Measurements from ENCODE around the gene AMOTL1.

DNA sequence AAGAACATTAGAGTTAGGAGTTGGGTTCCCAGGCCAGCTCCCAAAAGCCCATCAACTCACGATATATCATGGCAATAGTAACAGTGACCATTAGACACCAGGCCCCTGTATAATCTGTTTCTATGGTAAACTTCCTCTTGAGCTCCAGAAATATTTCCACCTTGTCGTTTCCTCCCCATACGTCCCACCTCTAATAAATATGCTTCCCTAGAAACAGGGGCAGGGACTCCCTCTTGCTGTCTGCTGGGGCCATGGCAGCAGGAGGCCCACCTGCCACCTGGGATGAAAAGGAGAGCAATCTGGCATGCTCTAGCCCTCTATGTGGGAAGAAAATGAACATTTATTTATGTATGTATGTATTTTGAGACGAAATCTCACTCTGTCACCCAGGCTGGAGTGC, 32.2 kb upstream of the AMOTL1 start:
- TF ChIP-seq, protein P1, sequence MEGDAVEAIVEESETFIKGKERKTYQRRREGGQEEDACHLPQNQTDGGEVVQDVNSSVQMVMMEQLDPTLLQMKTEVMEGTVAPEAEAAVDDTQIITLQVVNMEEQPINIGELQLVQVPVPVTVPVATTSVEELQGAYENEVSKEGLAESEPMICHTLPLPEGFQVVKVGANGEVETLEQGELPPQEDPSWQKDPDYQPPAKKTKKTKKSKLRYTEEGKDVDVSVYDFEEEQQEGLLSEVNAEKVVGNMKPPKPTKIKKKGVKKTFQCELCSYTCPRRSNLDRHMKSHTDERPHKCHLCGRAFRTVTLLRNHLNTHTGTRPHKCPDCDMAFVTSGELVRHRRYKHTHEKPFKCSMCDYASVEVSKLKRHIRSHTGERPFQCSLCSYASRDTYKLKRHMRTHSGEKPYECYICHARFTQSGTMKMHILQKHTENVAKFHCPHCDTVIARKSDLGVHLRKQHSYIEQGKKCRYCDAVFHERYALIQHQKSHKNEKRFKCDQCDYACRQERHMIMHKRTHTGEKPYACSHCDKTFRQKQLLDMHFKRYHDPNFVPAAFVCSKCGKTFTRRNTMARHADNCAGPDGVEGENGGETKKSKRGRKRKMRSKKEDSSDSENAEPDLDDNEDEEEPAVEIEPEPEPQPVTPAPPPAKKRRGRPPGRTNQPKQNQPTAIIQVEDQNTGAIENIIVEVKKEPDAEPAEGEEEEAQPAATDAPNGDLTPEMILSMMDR (IDR thresholded peaks at IDR 0.05) = no peak
- no peak for TF ChIP-seq EZH2phosphoT487 (IDR thresholded peaks at IDR 0.05)
